HG03354 (cell line): ENCODE data around the gene FGF5.

Experiments used
- ATAC-seq: cut with Tn5 transposase; IDR thresholded peaks from one replicate; pipeline ENCODE4 v1.9.1; 2021; ENCODE audit warnings: mild to moderate bottlenecking; ENCODE audit not compliant: unreplicated experiment, poor library complexity, severe bottlenecking

FGF5 gene

GRCh38 chr4:80331693-80332092 lies 65.2 kb downstream of the FGF5 start:
- no peak for ATAC-seq

GRCh38 chr4:80333121-80333520 lies 66.7 kb downstream of the FGF5 start:
- ATAC-seq = no peak

DNA sequence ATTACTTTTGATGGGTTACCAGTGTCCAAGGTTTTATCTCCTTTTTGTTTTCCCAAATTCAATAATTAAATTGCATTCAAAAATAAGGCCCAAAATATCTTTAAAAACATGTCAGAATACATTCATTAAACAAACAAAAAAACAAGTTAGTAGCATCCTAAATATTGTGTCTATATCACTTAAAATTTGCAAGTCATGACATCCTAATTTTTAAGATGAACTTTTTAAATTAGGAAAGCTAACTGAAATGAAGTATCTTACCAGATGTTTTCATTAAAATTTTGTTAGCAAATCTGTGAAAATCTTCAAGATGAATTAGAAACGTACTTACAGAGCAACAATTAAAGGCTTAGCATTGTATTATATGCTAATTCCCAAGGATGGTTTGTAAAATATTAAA lies 68.1 kb downstream of the FGF5 start:
- ATAC-seq = no peak

DNA sequence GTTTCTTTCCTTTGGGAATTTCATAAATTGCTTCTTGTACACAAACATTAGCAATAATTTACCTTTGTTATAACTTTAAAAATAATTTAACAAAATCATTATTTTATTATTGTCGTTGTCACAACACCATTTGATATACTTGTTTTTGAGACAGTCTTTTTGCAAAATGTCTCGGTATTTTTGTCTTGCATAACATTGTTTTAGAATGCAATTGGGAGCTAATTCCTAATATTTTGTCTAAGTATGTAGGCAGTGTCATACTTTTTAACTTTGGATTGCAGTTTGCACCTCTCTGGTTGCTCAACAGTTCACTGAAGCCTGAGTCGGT lies 68.7 kb downstream of the FGF5 start:
- ATAC-seq = no peak

- ATAC-seq = peak; percentile 98
These were observed 69.3 kb downstream of the FGF5 start, which contains the start of gene CFAP299 for GRCh38 chr4:80335554-80336358. TSS of gene CFAP299 (plus strand) at chr4:80335730.

- ATAC-seq = no peak
These were observed 70.1 kb downstream of the FGF5 start for GRCh38 chr4:80336582-80336981.

- no peak for ATAC-seq
These were observed 73.6 kb downstream of the FGF5 start for GRCh38 chr4:80340036-80340435.
